Neuronal stem cell (in vitro differentiated cells): ENCODE measurements around the gene MAP1B.

ENCODE experiments used
- DNase-seq: peaks from one replicate; pipeline ENCODE4 v3.0.0-alpha.2; 2013; ENCODE audit warnings: low spot score
- H2AFZ ChIP-seq: one replicate; pipeline ENCODE4 v1.6.1; 2013; ENCODE audit warnings: mild to moderate bottlenecking, low read length, inconsistent platforms
- H2AK5ac ChIP-seq: 2 replicates; pipeline ENCODE4 v1.6.1; 2013; ENCODE audit warnings: low read depth, mild to moderate bottlenecking, inconsistent platforms, low read length, moderate library complexity, mixed read lengths
- H2BK120ac ChIP-seq: 2 replicates; pipeline ENCODE4 v1.6.1; 2013; ENCODE audit warnings: low read depth, mild to moderate bottlenecking, inconsistent platforms, low read length, moderate library complexity, mixed read lengths
- H2BK12ac ChIP-seq: one replicate; pipeline ENCODE4 v1.6.1; 2013; ENCODE audit warnings: low read length, inconsistent platforms
- H2BK15ac ChIP-seq: 2 replicates; pipeline ENCODE4 v1.6.1; 2013; ENCODE audit warnings: mild to moderate bottlenecking, low read length, inconsistent platforms, mixed read lengths
- H2BK5ac ChIP-seq: one replicate; pipeline ENCODE4 v1.6.1; 2013; ENCODE audit warnings: inconsistent platforms, mild to moderate bottlenecking, low read length, moderate library complexity
- H3K14ac ChIP-seq: one replicate; pipeline ENCODE4 v1.6.1; 2013; ENCODE audit warnings: low read length, inconsistent platforms
- H3K18ac ChIP-seq: 2 replicates; pipeline ENCODE4 v1.6.1; 2013; ENCODE audit warnings: low read length, inconsistent platforms
- H3K23ac ChIP-seq: 2 replicates; pipeline ENCODE4 v1.6.1; 2013; ENCODE audit warnings: low read depth, mild to moderate bottlenecking, mixed read lengths, low read length, inconsistent platforms; ENCODE audit not compliant: poor library complexity
- H3K27ac ChIP-seq: replicated peaks from 3 replicates; pipeline ENCODE4 v1.5.1; 2013; ENCODE audit warnings: low read length, inconsistent platforms
- H3K27me3 ChIP-seq, 3 experiments: 2 replicates each; pipeline ENCODE4 v1.6.1; 2013; ENCODE audit warnings: low read length in 3 of 3, mild to moderate bottlenecking in 2 of 3, inconsistent platforms in 1 of 3, low read depth in 1 of 3, mixed read lengths in 1 of 3, moderate library complexity in 1 of 3; ENCODE audit not compliant: control insufficient read depth in 3 of 3, insufficient read depth in 3 of 3
- H3K36me3 ChIP-seq, 2 donors: replicated peaks in 1 of 2; 2 replicates each; pipeline ENCODE4 v1.6.1; 2013; ENCODE audit warnings: low read length in 2 of 2; ENCODE audit not compliant: control insufficient read depth in 2 of 2, insufficient read depth in 2 of 2
- H3K4ac ChIP-seq: 2 replicates; pipeline ENCODE4 v1.6.1; 2013; ENCODE audit warnings: inconsistent platforms, mild to moderate bottlenecking, low read length, moderate library complexity
- H3K4me1 ChIP-seq, 2 donors: 1 replicate in 1 of 2; 2 replicates in 1 of 2; pipeline ENCODE4 v1.6.1; 2013; ENCODE audit warnings: low read length in 2 of 2, low read depth in 1 of 2; ENCODE audit not compliant: control insufficient read depth in 2 of 2, insufficient read depth in 1 of 2
- H3K4me2 ChIP-seq: one replicate; pipeline ENCODE4 v1.6.1; 2013; ENCODE audit warnings: mild to moderate bottlenecking, low read length, inconsistent platforms; ENCODE audit not compliant: insufficient read depth, poor library complexity, severe bottlenecking
- H3K4me3 ChIP-seq, 2 donors: 2 replicates each; pipeline ENCODE4 v1.5.1; 2013; ENCODE audit warnings: low read length in 2 of 2, mild to moderate bottlenecking in 2 of 2, inconsistent platforms in 1 of 2, moderate library complexity in 1 of 2
- H3K79me1 ChIP-seq: one replicate; pipeline ENCODE4 v1.6.1; 2013; ENCODE audit warnings: low read depth, mild to moderate bottlenecking, inconsistent platforms, low read length, moderate library complexity
- H3K9ac ChIP-seq: one replicate; pipeline ENCODE4 v1.6.1; 2013; ENCODE audit warnings: mild to moderate bottlenecking, low read depth, low read length, inconsistent platforms; ENCODE audit not compliant: poor library complexity
- H3K9me3 ChIP-seq, 2 donors: replicated peaks in 1 of 2; 2 replicates each; pipeline versions ENCODE3 to v1.6.1; 2013; ENCODE audit warnings: low read length in 2 of 2, mild to moderate bottlenecking in 2 of 2, inconsistent platforms in 1 of 2, low read depth in 1 of 2, mixed read lengths in 1 of 2, moderate library complexity in 1 of 2; ENCODE audit not compliant: control insufficient read depth in 2 of 2, insufficient read depth in 1 of 2
- H4K8ac ChIP-seq: one replicate; pipeline ENCODE4 v1.6.1; 2013; ENCODE audit warnings: low read depth, mild to moderate bottlenecking, inconsistent platforms, low read length, moderate library complexity
- H4K91ac ChIP-seq: one replicate; pipeline ENCODE4 v1.6.1; 2013; ENCODE audit warnings: low read length, low read depth, mild to moderate bottlenecking, inconsistent platforms; ENCODE audit not compliant: poor library complexity
- WGBS, 2 donors: extraction: QIAGEN DNeasy Blood & Tissue Kit; methylation state at CpG; one replicate each; pipeline ENCODE4 v1.1.7; 2013; ENCODE audit warnings: missing lambda C conversion rate in 2 of 2, mixed read lengths in 1 of 2; ENCODE audit not compliant: insufficient read length in 2 of 2, insufficient replicate concordance in 1 of 2; ENCODE audit errors: extremely low coverage in 2 of 2; 5-methylcytosine and 5-hydroxymethylcytosine counted together

The MAP1B gene

DNA sequence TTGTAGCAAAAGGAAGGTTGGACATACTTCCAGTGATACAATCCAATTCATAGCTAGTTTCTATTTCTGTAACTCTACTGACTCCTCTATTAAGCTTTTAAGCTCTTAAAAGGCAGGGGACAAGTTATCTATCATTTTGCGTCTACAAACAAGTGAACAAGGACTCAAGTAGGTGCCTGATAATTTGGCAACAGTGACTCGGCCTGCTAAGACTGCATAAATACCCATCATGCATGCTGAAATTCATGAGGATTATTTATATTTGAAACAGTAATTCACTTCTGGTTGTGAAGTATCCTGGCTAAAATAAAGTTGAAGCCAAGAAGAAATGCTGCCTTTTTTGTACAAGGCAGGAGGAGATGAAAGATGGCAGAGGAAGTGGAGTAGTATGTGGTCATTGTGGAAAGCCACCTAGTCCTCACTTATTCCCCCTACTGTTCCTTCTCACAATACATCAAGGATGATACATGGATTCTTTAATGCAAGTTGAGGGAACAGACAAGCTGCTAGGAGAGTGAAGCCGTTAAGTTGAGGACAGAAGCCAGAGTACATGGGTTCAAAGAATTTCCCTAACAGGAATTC, 138.8 kb downstream of the MAP1B start:
- H3K4me1 ChIP-seq, result peaks cover 25 to 49% of the 10 kb centered on the region in 2 donors

DNA sequence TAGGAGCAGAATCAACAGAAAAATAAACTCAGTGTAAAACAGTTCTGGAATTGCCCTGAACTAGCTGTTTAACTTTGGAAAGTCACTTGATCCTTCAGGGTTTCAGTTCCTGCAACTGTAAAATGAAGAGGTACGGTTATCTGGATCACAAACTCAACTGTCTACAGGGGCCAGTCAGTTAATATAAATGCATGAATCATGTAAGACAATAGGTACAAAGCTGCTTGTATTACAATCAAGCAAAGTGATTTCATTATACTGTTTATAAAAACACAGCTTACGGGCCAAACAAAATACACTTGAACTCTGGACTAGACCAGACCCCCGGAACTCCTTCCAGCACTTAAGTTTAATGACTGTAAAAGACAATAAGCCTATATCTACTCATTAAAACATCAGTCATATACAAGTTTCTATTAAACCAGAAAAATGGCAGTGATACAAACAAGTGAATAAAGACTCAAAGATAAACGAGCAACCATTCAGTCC, 139.7 kb downstream of the MAP1B start:
- Histone ChIP-seq H3K4me1 (peaks cover 25 to 44% of the 10 kb centered on the region in 2 donors), H3K4me2 (no peak overlapping the region), H3K9me3 (no peaks in the 10 kb centered on the region), H3K79me1 (no peaks in the 10 kb centered on the region), H2BK5ac (no peak overlapping the region), H2AK5ac (no peak overlapping the region), H3K4ac (no peak overlapping the region), H3K4me3 (no peak overlapping the region), H4K91ac (no peak overlapping the region), H3K27me3 (no peaks in the 10 kb centered on the region), H4K8ac (no peak overlapping the region), H2BK120ac (no peak overlapping the region), H3K36me3 (no peaks in the 10 kb centered on the region), H2BK12ac (no peak overlapping the region), H3K27ac (no peak overlapping the region), H3K23ac (no peak overlapping the region), H2BK15ac (no peak overlapping the region), H3K9ac (no peak overlapping the region), H2AFZ (no peak overlapping the region), H3K18ac (no peak overlapping the region), H3K14ac (no peak overlapping the region)
- WGBS, 2 donors, result no CpG with 5 or more reads among the region's 4 CpGs
- DNase-seq, result no peak

More for the DNA sequence above, 138.8 kb downstream of the MAP1B start:
- no peak overlapping the region for H3K18ac ChIP-seq
- H3K4me3 ChIP-seq, result no peak overlapping the region
- H3K4me2 ChIP-seq, result no peak overlapping the region
- no peak overlapping the region for H2BK12ac ChIP-seq
- H3K27me3 ChIP-seq, result no peaks in the 10 kb centered on the region
- no peak overlapping the region for H2AFZ ChIP-seq
- no peak for DNase-seq
- H4K91ac ChIP-seq, result no peak overlapping the region
- no peaks in the 10 kb centered on the region for H3K79me1 ChIP-seq
- H2AK5ac ChIP-seq, result no peak overlapping the region
- H3K9ac ChIP-seq, result no peak overlapping the region
- no peak overlapping the region for H4K8ac ChIP-seq
- no peak overlapping the region for H2BK15ac ChIP-seq
- H3K27ac ChIP-seq, result no peak overlapping the region
- WGBS, 2 donors, result no CpG with 5 or more reads among the region's 3 CpGs
- H3K36me3 ChIP-seq, result no peaks in the 10 kb centered on the region
- H2BK120ac ChIP-seq, result no peak overlapping the region
- H2BK5ac ChIP-seq, result no peak overlapping the region
- no peaks in the 10 kb centered on the region for H3K9me3 ChIP-seq
- no peak overlapping the region for H3K14ac ChIP-seq
- no peak overlapping the region for H3K23ac ChIP-seq
- H3K4ac ChIP-seq, result no peak overlapping the region

DNA sequence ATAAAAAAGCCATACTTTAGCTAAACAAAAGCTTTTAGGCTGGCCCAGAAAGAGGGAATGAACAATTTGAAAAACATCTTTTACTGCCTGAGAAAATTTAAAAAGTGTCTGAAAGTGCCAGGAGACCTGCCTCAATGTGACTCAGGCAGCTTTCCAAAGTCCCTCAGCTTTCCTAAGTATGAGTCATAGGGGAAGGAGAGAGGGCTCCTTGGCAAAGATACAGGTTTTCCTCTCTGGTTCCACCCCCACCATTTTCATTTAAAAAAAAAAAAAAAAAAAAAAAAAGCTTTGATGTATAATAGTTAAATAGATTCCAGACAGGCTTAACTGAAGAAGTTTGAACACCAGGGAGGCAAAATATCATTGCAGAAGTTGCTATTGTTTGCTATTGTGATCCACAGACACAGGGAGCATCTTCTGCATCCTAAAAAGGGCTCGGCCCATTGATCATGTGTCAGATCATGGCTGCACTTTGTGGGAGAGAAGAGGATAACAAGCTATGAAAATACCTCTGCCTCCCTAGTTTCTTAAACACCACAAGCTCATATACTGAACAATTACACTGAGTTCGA, 141.2 kb downstream of the MAP1B start:
- no peak overlapping the region for H4K8ac ChIP-seq
- H3K14ac ChIP-seq, result no peak overlapping the region
- H2BK5ac ChIP-seq, result no peak overlapping the region
- H3K79me1 ChIP-seq, result no peaks in the 10 kb centered on the region
- H3K27me3 ChIP-seq, result no peaks in the 10 kb centered on the region
- H2AFZ ChIP-seq, result peak overlapping the region; percentile 19
- no peak overlapping the region for H4K91ac ChIP-seq
- no peak overlapping the region for H3K4me2 ChIP-seq
- no peak overlapping the region for H2BK12ac ChIP-seq
- no peak overlapping the region for H3K18ac ChIP-seq
- no peaks in the 10 kb centered on the region for H3K9me3 ChIP-seq
- H2BK15ac ChIP-seq, result no peak overlapping the region
- DNase-seq, result no peak
- H3K4ac ChIP-seq, result no peak overlapping the region
- no CpG with 5 or more reads among the region's 2 CpGs for WGBS, 2 donors
- H3K36me3 ChIP-seq, result peaks cover 0 to 5% of the 10 kb centered on the region in 2 donors
- no peak overlapping the region for H3K23ac ChIP-seq
- no peak overlapping the region for H3K4me3 ChIP-seq
- no peak overlapping the region for H3K9ac ChIP-seq
- H3K4me1 ChIP-seq, result peaks cover 17 to 29% of the 10 kb centered on the region in 2 donors
- H2AK5ac ChIP-seq, result no peak overlapping the region
- no peak overlapping the region for H3K27ac ChIP-seq
- no peak overlapping the region for H2BK120ac ChIP-seq

DNA sequence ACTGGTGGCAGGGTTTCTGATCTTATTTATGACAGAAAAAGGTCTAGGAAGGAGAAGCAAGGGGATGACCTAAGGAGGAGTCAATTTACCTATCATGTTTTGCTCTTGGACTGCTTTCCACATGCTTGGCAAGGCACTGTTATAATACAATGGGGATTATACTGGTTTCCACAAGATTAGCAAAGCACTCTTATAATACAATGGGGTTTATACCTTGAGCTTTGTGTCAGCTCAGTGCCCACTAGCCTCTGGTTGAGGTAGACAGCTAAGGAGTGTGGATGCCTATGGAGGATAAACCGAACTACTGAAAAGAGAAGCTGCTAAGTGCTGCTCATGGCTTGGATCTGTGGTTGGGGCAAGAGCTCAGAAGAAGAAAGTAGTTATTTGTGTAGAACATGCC, 144.1 kb downstream of the MAP1B start:
- DNase-seq, result no peak
- H3K4ac ChIP-seq, result no peak overlapping the region

More for the DNA sequence above, 144.1 kb downstream of the MAP1B start:
- Histone ChIP-seq H2BK120ac (no peak overlapping the region), H3K4me1 (peaks cover 9 to 11% of the 10 kb centered on the region in 2 donors), H3K4me3 (no peak overlapping the region), H2AK5ac (no peak overlapping the region), H2AFZ (no peak overlapping the region), H3K79me1 (no peaks in the 10 kb centered on the region), H3K9me3 (no peaks in the 10 kb centered on the region), H2BK15ac (no peak overlapping the region), H3K27ac (no peak overlapping the region), H3K27me3 (no peaks in the 10 kb centered on the region), H4K91ac (no peak overlapping the region), H3K36me3 (peaks cover 0 to 5% of the 10 kb centered on the region in 2 donors), H3K23ac (no peak overlapping the region), H3K18ac (no peak overlapping the region), H3K4me2 (no peak overlapping the region), H3K9ac (no peak overlapping the region), H2BK12ac (no peak overlapping the region), H4K8ac (no peak overlapping the region), H3K14ac (no peak overlapping the region), H2BK5ac (no peak overlapping the region)
- WGBS, 2 donors, result no CpG with 5 or more reads among the region's 1 CpG
